Superior temporal gyrus (tissue), 1 donor: ENCODE measurements around the gene QDPR.

Experiments
- DNase-seq: peaks from one replicate; pipeline ENCODE4 v3.0.0-alpha.2; 2016; ENCODE audit errors: extremely low spot score

The QDPR gene

GRCh38 chr4:17528551-17529165 is 16.8 kb upstream of the QDPR start:
- no peak for DNase-seq

- DNase-seq, result no peak
Observed at GRCh38 chr4:17526695-17527477, 15.0 kb upstream of the QDPR start.

- DNase-seq, result no peak
Observed at GRCh38 chr4:17523662-17524061, 11.8 kb upstream of the QDPR start.

- DNase-seq, result no peak
Observed at GRCh38 chr4:17521595-17521994, 9.7 kb upstream of the QDPR start.

GRCh38 chr4:17517664-17518063 is 5.8 kb upstream of the QDPR start:
- no peak for DNase-seq

GRCh38 chr4:17516980-17517379 is 5.1 kb upstream of the QDPR start:
- no peak for DNase-seq

- DNase-seq, result peak; percentile 59
Observed at GRCh38 chr4:17515445-17516407, 3.8 kb upstream of the QDPR start.

- no peak for DNase-seq
Observed at GRCh38 chr4:17514865-17515264, 3.0 kb upstream of the QDPR start, which contains the start of gene CLRN2. TSS of gene CLRN2 (plus strand) at chr4:17515165. CDS start at chr4:17515267, 102 bp downstream.

GRCh38 chr4:17512973-17513665 is 1.2 kb upstream of the QDPR start:
- peak; percentile 73 for DNase-seq

GRCh38 chr4:17511509-17511949 is 361 bp downstream of the QDPR start:
- no peak for DNase-seq

- DNase-seq, result peak; percentile 77
Observed at GRCh38 chr4:17511051-17511450, 839 bp downstream of the QDPR start.

- DNase-seq, result peak; percentile 60
Observed at GRCh38 chr4:17510582-17510981, 1.3 kb downstream of the QDPR start.

GRCh38 chr4:17504081-17504480 is 7.8 kb downstream of the QDPR start:
- no peak for DNase-seq

GRCh38 chr4:17502756-17503155 is 9.1 kb downstream of the QDPR start:
- DNase-seq, result no peak

- no peak for DNase-seq
Observed at GRCh38 chr4:17500574-17500973, 11.3 kb downstream of the QDPR start.

- DNase-seq, result no peak
Observed at GRCh38 chr4:17497890-17498523, 13.9 kb downstream of the QDPR start.

GRCh38 chr4:17494258-17495190 is 17.4 kb downstream of the QDPR start:
- DNase-seq, result peak; percentile 54

- no peak for DNase-seq
Observed at GRCh38 chr4:17493619-17494018, 18.3 kb downstream of the QDPR start.

- DNase-seq, result no peak
Observed at GRCh38 chr4:17492876-17493275, 19.0 kb downstream of the QDPR start.
